ENCODE data around the gene CEP70. TPM values are rescaled to one million over a fixed set of nuclear protein-coding genes. Genes with fewer than 3 reads are reported as not detected.
A peak's percentile ranks its signal among the peaks of the same experiment; 100 is the strongest.

CEP70 gene
- total and polyA plus RNA-seq, 2 of the 13 experiments (the other 11 are each of a cell fraction or from before 2014, with no cell fraction given), result 4.0 to 22.3 TPM

- TF ChIP-seq PRDM10 (CRISPR knock-in tag; IDR thresholded peaks at IDR 0.05; ENCODE audit: low read depth), result no peak
- peak; percentile 82 for TF ChIP-seq SALL1 (CRISPR knock-in tag; IDR thresholded peaks at IDR 0.05)
- TF ChIP-seq PLSCR1 (CRISPR knock-in tag; IDR thresholded peaks at IDR 0.05; ENCODE audit: borderline replicate concordance), result no peak
- peak; percentile 82 for TF ChIP-seq ZNF335 (CRISPR knock-in tag; IDR thresholded peaks at IDR 0.05)
- TF ChIP-seq PHF20 (CRISPR knock-in tag; IDR thresholded peaks at IDR 0.05), result peak; percentile 49; the same call in 1 of the 2 replicates
- TF ChIP-seq JUNB (CRISPR knock-in tag; IDR thresholded peaks at IDR 0.05; ENCODE audit: borderline replicate concordance), result no peak
- no peak for TF ChIP-seq AGO1 (IDR thresholded peaks at IDR 0.05; ENCODE audit: low read depth, low read length, poor library complexity, severe bottlenecking)
- TF ChIP-seq ZBTB44 (CRISPR knock-in tag; IDR thresholded peaks at IDR 0.05), result peak; percentile 25; the same call in 1 of the 2 replicates
- no peak for TF ChIP-seq ZNF639 (CRISPR knock-in tag; conservative IDR thresholded peaks at IDR 0.05)
- TF ChIP-seq RBM22 (optimal IDR thresholded peaks at IDR 0.05; ENCODE audit: low read length), result peak; percentile 43
- no peak for TF ChIP-seq ZNF343 (CRISPR knock-in tag; IDR thresholded peaks at IDR 0.05)
- peak; percentile 87 for TF ChIP-seq MXD3 (CRISPR knock-in tag; IDR thresholded peaks at IDR 0.05)
- TF ChIP-seq GMEB1 (CRISPR knock-in tag; IDR thresholded peaks at IDR 0.05; ENCODE audit: borderline replicate concordance), result no peak; the same call in 1 of the 2 replicates
- no peak for TF ChIP-seq ARID3A (IDR thresholded peaks at IDR 0.05; ENCODE audit: low read depth, low read length)
- no peak for TF ChIP-seq HNRNPUL1 (IDR thresholded peaks at IDR 0.05; ENCODE audit: low read depth, low read length)
Measured at GRCh38 chr3:138608322-138609135, 14.5 kb upstream of the CEP70 start, which contains the start of gene FAIM (continued).
